GM18508 (cell line): ENCODE results near the gene MYRF.

ENCODE experiments used
- ATAC-seq: cut with Tn5 transposase; IDR thresholded peaks from one replicate; pipeline ENCODE4 v1.9.1; 2021; ENCODE audit warnings: moderate number of reproducible peaks; ENCODE audit not compliant: insufficient read depth, unreplicated experiment

The MYRF gene

GRCh38 chr11:61752117-61752924 lies at the start of gene MYRF:
MYRF (plus strand) TSS chr11:61752636; CDS start chr11:61752745, 109 bp downstream.
- ATAC-seq: no peak

- no peak for ATAC-seq
Measured at GRCh38 chr11:61702701-61703312, 49.6 kb upstream of the MYRF start.

GRCh38 chr11:61704838-61705237 lies 47.6 kb upstream of the MYRF start:
- ATAC-seq: no peak

GRCh38 chr11:61706452-61707400 lies 45.7 kb upstream of the MYRF start:
- no peak for ATAC-seq

GRCh38 chr11:61707574-61707973 lies 44.9 kb upstream of the MYRF start:
- no peak for ATAC-seq

- ATAC-seq: no peak
Measured at GRCh38 chr11:61709110-61709509, 43.3 kb upstream of the MYRF start.

GRCh38 chr11:61709572-61709971 lies 42.9 kb upstream of the MYRF start:
- ATAC-seq: no peak

- no peak for ATAC-seq
Measured at GRCh38 chr11:61710019-61710418, 42.4 kb upstream of the MYRF start.

- no peak for ATAC-seq
Measured at GRCh38 chr11:61711037-61711436, 41.4 kb upstream of the MYRF start.

GRCh38 chr11:61711498-61711897 lies 40.9 kb upstream of the MYRF start:
- ATAC-seq: no peak

GRCh38 chr11:61712314-61712713 lies 40.1 kb upstream of the MYRF start:
- no peak for ATAC-seq

GRCh38 chr11:61712846-61713245 lies 39.6 kb upstream of the MYRF start:
- no peak for ATAC-seq

GRCh38 chr11:61713464-61713863 lies 39.0 kb upstream of the MYRF start:
- ATAC-seq: no peak

GRCh38 chr11:61713906-61714305 lies 38.5 kb upstream of the MYRF start:
- ATAC-seq: no peak

- no peak for ATAC-seq
Measured at GRCh38 chr11:61714316-61714715, 38.1 kb upstream of the MYRF start.

- no peak for ATAC-seq
Measured at GRCh38 chr11:61714916-61715315, 37.5 kb upstream of the MYRF start.

- no peak for ATAC-seq
Measured at GRCh38 chr11:61715867-61716266, 36.6 kb upstream of the MYRF start.

GRCh38 chr11:61716478-61717285 lies 35.8 kb upstream of the MYRF start:
- ATAC-seq: no peak

GRCh38 chr11:61717286-61718033 lies 35.0 kb upstream of the MYRF start:
- no peak for ATAC-seq
